ENCODE results near the gene CBLB. TPM values are rescaled to one million over a fixed set of nuclear protein-coding genes. Genes with fewer than 3 reads are reported as not detected.

The CBLB gene
- total and polyA plus RNA-seq, 2 experiments from 2014 or later, result 36.6 to 41.9 TPM

GRCh38 chr3:105786241-105786640, 82.6 kb downstream of the CBLB start:
- no peak overlapping the region for H3K4me3 ChIP-seq
- H3K79me2 ChIP-seq (ENCODE audit: insufficient read depth), result peaks cover 100% of the 10 kb centered on the region
- H3K27me3 ChIP-seq (replicated peaks; ENCODE audit: insufficient read depth), result no peaks in the 10 kb centered on the region

GRCh38 chr3:105785803-105786202, 83.0 kb downstream of the CBLB start:
- DNase-seq, result no peak
- H3K4me3 ChIP-seq, result no peak overlapping the region
- no peak overlapping the region for H2AFZ ChIP-seq
- 89 to 100% methylated on average over 3 of the region's 3 CpGs for WGBS, 2 experiments (ENCODE audit: low coverage in 1 of 2, low lambda C conversion rate in 2 of 2, missing lambda C conversion rate in 2 of 2)
- no peak for TF ChIP-seq EZH2phosphoT487 (IDR thresholded peaks at IDR 0.05; ENCODE audit: insufficient read depth, low read depth)
- no peak for TF ChIP-seq EZH2 (IDR thresholded peaks at IDR 0.05; ENCODE audit: insufficient read depth, poor library complexity, severe bottlenecking)
- H3K79me2 ChIP-seq (ENCODE audit: insufficient read depth), result peaks cover 100% of the 10 kb centered on the region
- peaks cover 47% of the 10 kb centered on the region for H3F3A ChIP-seq (ENCODE audit: insufficient read depth)
- H3K9me3 ChIP-seq (ENCODE audit: low read depth), result no peaks in the 10 kb centered on the region
- no peaks in the 10 kb centered on the region for H4K20me1 ChIP-seq (ENCODE audit: insufficient read depth)
- H3K4me2 ChIP-seq (ENCODE audit: unreplicated experiment), result no peak overlapping the region
- H3K9me2 ChIP-seq (ENCODE audit: insufficient read depth), result no peaks in the 10 kb centered on the region
- H3K9ac ChIP-seq, result no peak overlapping the region
- 0 out of 2 replicates have a peak, but pooled peaks cover 10% of the 10 kb centered on the region for H3K36me3 ChIP-seq (ENCODE audit: low read depth)
- H3K4me1 ChIP-seq (ENCODE audit: insufficient read depth), result peaks cover 44% of the 10 kb centered on the region
- in situ Hi-C loops (cut with MboI), result no loop called here
- H3K27me3 ChIP-seq (replicated peaks; ENCODE audit: insufficient read depth), result no peaks in the 10 kb centered on the region
- H3K27ac ChIP-seq, result no peak overlapping the region

More at GRCh38 chr3:105786241-105786640, 82.6 kb downstream of the CBLB start:
- H3K9me2 ChIP-seq (ENCODE audit: insufficient read depth), result no peaks in the 10 kb centered on the region
- no peaks in the 10 kb centered on the region for H4K20me1 ChIP-seq (ENCODE audit: insufficient read depth)
- H3K9me3 ChIP-seq (ENCODE audit: low read depth), result no peaks in the 10 kb centered on the region
- H2AFZ ChIP-seq, result no peak overlapping the region
- no peak for DNase-seq
- peaks cover 48% of the 10 kb centered on the region for H3K4me1 ChIP-seq (ENCODE audit: insufficient read depth)
- H3K4me2 ChIP-seq (ENCODE audit: unreplicated experiment), result no peak overlapping the region
- in situ Hi-C loops (cut with MboI), result no loop called here
- 0 out of 2 replicates have a peak, but pooled peaks cover 10% of the 10 kb centered on the region for H3K36me3 ChIP-seq (ENCODE audit: low read depth)
- TF ChIP-seq EZH2phosphoT487 (IDR thresholded peaks at IDR 0.05; ENCODE audit: insufficient read depth, low read depth), result no peak
- no peak for TF ChIP-seq EZH2 (IDR thresholded peaks at IDR 0.05; ENCODE audit: insufficient read depth, poor library complexity, severe bottlenecking)
- no peak overlapping the region for H3K9ac ChIP-seq
- H3K27ac ChIP-seq, result 0 out of 2 replicates have a peak overlapping the region, but pooled peaks have one; percentile 21
- 95 to 99% methylated on average over 4 of the region's 4 CpGs for WGBS, 2 experiments (ENCODE audit: low coverage in 1 of 2, low lambda C conversion rate in 2 of 2, missing lambda C conversion rate in 2 of 2)
- H3F3A ChIP-seq (ENCODE audit: insufficient read depth), result peaks cover 51% of the 10 kb centered on the region

GRCh38 chr3:105783631-105784030, 85.2 kb downstream of the CBLB start:
- no peak overlapping the region for H3K4me2 ChIP-seq (ENCODE audit: unreplicated experiment)
- no peaks in the 10 kb centered on the region for H4K20me1 ChIP-seq (ENCODE audit: insufficient read depth)
- no peak overlapping the region for H3K4me3 ChIP-seq
- H3K79me2 ChIP-seq (ENCODE audit: insufficient read depth), result peaks cover 100% of the 10 kb centered on the region
- H3K9me3 ChIP-seq (ENCODE audit: low read depth), result no peaks in the 10 kb centered on the region
- 0 out of 2 replicates have a peak, but pooled peaks cover 10% of the 10 kb centered on the region for H3K36me3 ChIP-seq (ENCODE audit: low read depth)
- H3K27me3 ChIP-seq (replicated peaks; ENCODE audit: insufficient read depth), result no peaks in the 10 kb centered on the region
- in situ Hi-C loops (cut with MboI), result no loop called here
- peaks cover 35% of the 10 kb centered on the region for H3F3A ChIP-seq (ENCODE audit: insufficient read depth)
- TF ChIP-seq EZH2 (IDR thresholded peaks at IDR 0.05; ENCODE audit: insufficient read depth, poor library complexity, severe bottlenecking) (no peak), EZH2phosphoT487 (IDR thresholded peaks at IDR 0.05; ENCODE audit: insufficient read depth, low read depth) (no peak)
- H3K9ac ChIP-seq, result no peak overlapping the region
- peaks cover 37% of the 10 kb centered on the region for H3K4me1 ChIP-seq (ENCODE audit: insufficient read depth)
- no peak overlapping the region for H3K27ac ChIP-seq
- no peaks in the 10 kb centered on the region for H3K9me2 ChIP-seq (ENCODE audit: insufficient read depth)
- no peak for DNase-seq
- no peak overlapping the region for H2AFZ ChIP-seq

GRCh38 chr3:105781871-105782270, 86.9 kb downstream of the CBLB start:
- TF ChIP-seq EZH2 (IDR thresholded peaks at IDR 0.05; ENCODE audit: insufficient read depth, poor library complexity, severe bottlenecking), result no peak
- TF ChIP-seq EZH2phosphoT487 (IDR thresholded peaks at IDR 0.05; ENCODE audit: insufficient read depth, low read depth), result no peak
- peak overlapping the region; percentile 2; the same call in 1 of the 2 replicates for H3K9ac ChIP-seq
- in situ Hi-C loops (cut with MboI), result no loop called here
- H3K27me3 ChIP-seq (replicated peaks; ENCODE audit: insufficient read depth), result no peaks in the 10 kb centered on the region
- peak; percentile 55 for DNase-seq
- H3K79me2 ChIP-seq (ENCODE audit: insufficient read depth), result peaks cover 100% of the 10 kb centered on the region
- no peaks in the 10 kb centered on the region for H3K9me3 ChIP-seq (ENCODE audit: low read depth)
- H3K9me2 ChIP-seq (ENCODE audit: insufficient read depth), result no peaks in the 10 kb centered on the region
- no peaks in the 10 kb centered on the region for H4K20me1 ChIP-seq (ENCODE audit: insufficient read depth)
- no peak overlapping the region for H3K4me3 ChIP-seq
- peaks cover 40% of the 10 kb centered on the region for H3K4me1 ChIP-seq (ENCODE audit: insufficient read depth)
- H3K36me3 ChIP-seq (ENCODE audit: low read depth), result 0 out of 2 replicates have a peak, but pooled peaks cover 7% of the 10 kb centered on the region
- peak overlapping the region; percentile 36 for H3K27ac ChIP-seq
- peak overlapping the region; percentile 0 for H3K4me2 ChIP-seq (ENCODE audit: unreplicated experiment)
- H3F3A ChIP-seq (ENCODE audit: insufficient read depth), result peaks cover 36% of the 10 kb centered on the region; the same call in 1 of the 2 replicates
- no peak overlapping the region for H2AFZ ChIP-seq

- no peaks in the 10 kb centered on the region for H3K9me3 ChIP-seq (ENCODE audit: low read depth)
- no peak for TF ChIP-seq EZH2 (IDR thresholded peaks at IDR 0.05; ENCODE audit: insufficient read depth, poor library complexity, severe bottlenecking)
- TF ChIP-seq EZH2phosphoT487 (IDR thresholded peaks at IDR 0.05; ENCODE audit: insufficient read depth, low read depth), result no peak
- no peak overlapping the region for H2AFZ ChIP-seq
- no peaks in the 10 kb centered on the region for H3K27me3 ChIP-seq (replicated peaks; ENCODE audit: insufficient read depth)
- in situ Hi-C loops (cut with MboI), result no loop called here
- H3K4me3 ChIP-seq, result no peak overlapping the region
- no peak overlapping the region for H3K4me2 ChIP-seq (ENCODE audit: unreplicated experiment)
- no peak overlapping the region for H3K9ac ChIP-seq
- H3K36me3 ChIP-seq (ENCODE audit: low read depth), result peaks cover 10% of the 10 kb centered on the region
- H3K4me1 ChIP-seq (ENCODE audit: insufficient read depth), result peaks cover 38% of the 10 kb centered on the region
- H3K79me2 ChIP-seq (ENCODE audit: insufficient read depth), result peaks cover 100% of the 10 kb centered on the region
- H3F3A ChIP-seq (ENCODE audit: insufficient read depth), result peaks cover 37% of the 10 kb centered on the region; the same call in 1 of the 2 replicates
- 88 to 90% methylated on average over 2 of the region's 2 CpGs for WGBS, 2 experiments (ENCODE audit: low coverage in 1 of 2, low lambda C conversion rate in 2 of 2, missing lambda C conversion rate in 2 of 2)
- DNase-seq, result peak; percentile 59
- no peaks in the 10 kb centered on the region for H3K9me2 ChIP-seq (ENCODE audit: insufficient read depth)
- no peaks in the 10 kb centered on the region for H4K20me1 ChIP-seq (ENCODE audit: insufficient read depth)
- H3K27ac ChIP-seq, result peak overlapping the region; percentile 2; the same call in 1 of the 2 replicates
Measured at GRCh38 chr3:105780107-105780506, 88.7 kb downstream of the CBLB start.
